GM18502 (cell line): ENCODE measurements around the gene ARF1.
"Not testable (repeated sequence)": the region's sequence is repeated elsewhere in the genome, so short reads cannot be mapped to it uniquely, and the experiment has no call there.

Experiments used
- ATAC-seq: cut with Tn5 transposase; IDR thresholded peaks from one replicate; pipeline ENCODE4 v1.9.1; 2021; ENCODE audit warnings: mild to moderate bottlenecking; ENCODE audit not compliant: unreplicated experiment, poor library complexity

Gene ARF1

GRCh38 chr1:228099331-228099732 lies 16.8 kb downstream of the ARF1 start:
- no peak for ATAC-seq

GRCh38 chr1:228100822-228101613 lies 18.5 kb downstream of the ARF1 start:
- ATAC-seq = no peak

- no peak for ATAC-seq
Observed at GRCh38 chr1:228101614-228101993, 19.1 kb downstream of the ARF1 start.

- peak; percentile 30 for ATAC-seq
Observed at GRCh38 chr1:228101994-228102790, 19.7 kb downstream of the ARF1 start.

GRCh38 chr1:228102791-228103620 lies 20.5 kb downstream of the ARF1 start, which contains the start of gene C1orf35:
C1orf35 (minus strand) TSS chr1:228103325; CDS start chr1:228103227, 98 bp downstream.
- peak; percentile 74 for ATAC-seq

- ATAC-seq = no peak
Observed at GRCh38 chr1:228104526-228105269, 22.2 kb downstream of the ARF1 start.

GRCh38 chr1:228105270-228105995 lies 22.9 kb downstream of the ARF1 start:
- no peak for ATAC-seq

GRCh38 chr1:228105996-228106799 lies 23.7 kb downstream of the ARF1 start:
- ATAC-seq = no peak

GRCh38 chr1:228106800-228107054 lies 24.2 kb downstream of the ARF1 start:
- ATAC-seq = no peak

GRCh38 chr1:228107636-228108035 lies 25.1 kb downstream of the ARF1 start:
- ATAC-seq = no peak

- no peak for ATAC-seq
Observed at GRCh38 chr1:228108055-228108690, 25.7 kb downstream of the ARF1 start.

- no peak for ATAC-seq
Observed at GRCh38 chr1:228108742-228109072, 26.2 kb downstream of the ARF1 start.

- peak; percentile 90 for ATAC-seq
Observed at GRCh38 chr1:228109073-228109961, 26.8 kb downstream of the ARF1 start, which contains the start of gene MRPL55. MRPL55 (minus strand) TSS chr1:228109299; CDS start chr1:228108260, 1,039 bp downstream.

- no peak for ATAC-seq
Observed at GRCh38 chr1:228109962-228110488, 27.5 kb downstream of the ARF1 start.

- no peak for ATAC-seq
Observed at GRCh38 chr1:228110556-228110955, 28.0 kb downstream of the ARF1 start.

- not testable (repeated sequence) for ATAC-seq
Observed at GRCh38 chr1:228111315-228111714, 28.8 kb downstream of the ARF1 start.

GRCh38 chr1:228112167-228112566 lies 29.7 kb downstream of the ARF1 start:
- ATAC-seq = no peak
